Fibroblast of skin of back (primary cell): ENCODE data around the gene GATAD1.
"Not testable (repeated sequence)": the region's sequence is repeated elsewhere in the genome, so short reads cannot be mapped to it uniquely, and the experiment has no call there.

Experiments used
- DNase-seq: peaks from one replicate; pipeline ENCODE4 v3.0.0-alpha.2; 2013

The GATAD1 gene

DNA sequence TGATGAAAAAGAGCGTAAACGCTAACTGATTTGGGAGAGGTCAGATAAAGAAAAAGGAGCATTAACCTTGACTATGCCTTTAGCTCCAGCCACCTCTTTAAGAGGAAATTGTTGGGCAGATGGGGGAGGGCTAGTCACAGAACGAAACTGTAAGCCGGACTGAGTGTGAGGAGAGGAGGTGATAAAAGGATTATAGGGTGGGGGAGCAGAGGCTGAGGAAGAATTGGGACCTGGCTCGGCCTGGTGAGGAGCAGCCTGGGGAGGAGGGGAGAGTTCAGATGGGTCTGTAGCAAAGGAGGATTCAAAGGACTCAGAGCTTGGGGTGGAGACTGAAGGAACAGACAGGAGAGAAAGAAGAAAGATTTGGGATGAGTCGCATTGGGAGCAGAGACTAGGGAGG, 36.3 kb downstream of the GATAD1 start:
- not testable (repeated sequence) for DNase-seq

DNA sequence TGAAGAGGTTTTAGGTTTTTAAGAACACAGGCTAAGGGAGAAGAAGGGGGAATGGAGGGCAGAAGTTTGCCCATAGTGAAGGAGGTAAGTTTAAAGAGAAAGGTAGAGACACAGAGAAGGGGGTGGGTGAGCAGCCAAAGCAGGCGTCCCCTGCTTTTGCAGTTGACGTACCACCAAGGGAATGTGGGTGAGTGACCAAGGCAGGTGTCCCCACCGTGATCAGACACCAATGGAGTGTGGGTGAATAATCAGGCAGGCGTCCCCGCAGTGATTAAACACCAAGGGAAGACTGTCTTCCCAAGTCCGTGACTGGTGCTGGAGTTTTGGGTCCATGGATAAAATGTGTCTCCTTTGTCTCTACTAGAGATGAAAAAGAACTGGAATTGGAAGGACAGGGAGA, 36.9 kb downstream of the GATAD1 start:
- DNase-seq: not testable (repeated sequence)

DNA sequence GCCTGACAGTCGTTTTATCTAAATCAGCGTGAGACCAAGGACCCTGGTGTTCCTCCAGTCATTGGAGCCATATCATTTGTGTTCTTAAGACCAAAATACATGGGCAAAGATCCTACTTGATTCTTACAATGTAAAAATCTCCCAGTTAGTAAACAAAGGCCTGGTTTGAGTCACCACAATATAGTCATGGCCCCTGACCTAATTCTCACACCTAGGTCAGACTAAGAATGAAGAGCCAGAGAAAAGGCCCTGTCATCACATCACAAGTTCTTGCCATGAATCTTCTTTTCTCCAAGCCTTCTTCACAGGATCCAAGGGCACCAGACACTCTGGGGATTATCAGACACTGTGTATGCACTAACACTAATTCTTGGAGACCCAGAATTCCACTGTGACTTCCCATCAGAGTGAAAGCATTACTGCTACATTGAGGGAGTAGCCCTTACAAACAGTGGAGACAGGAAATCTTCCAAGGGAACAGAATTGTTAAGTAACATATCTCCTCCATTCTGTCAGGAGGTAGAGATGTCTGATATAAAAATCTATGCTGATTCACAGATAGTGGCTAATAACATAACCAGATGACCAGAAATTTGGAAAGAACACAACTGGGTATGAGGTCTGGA, 38.1 kb downstream of the GATAD1 start:
- DNase-seq: peak; percentile 2

DNA sequence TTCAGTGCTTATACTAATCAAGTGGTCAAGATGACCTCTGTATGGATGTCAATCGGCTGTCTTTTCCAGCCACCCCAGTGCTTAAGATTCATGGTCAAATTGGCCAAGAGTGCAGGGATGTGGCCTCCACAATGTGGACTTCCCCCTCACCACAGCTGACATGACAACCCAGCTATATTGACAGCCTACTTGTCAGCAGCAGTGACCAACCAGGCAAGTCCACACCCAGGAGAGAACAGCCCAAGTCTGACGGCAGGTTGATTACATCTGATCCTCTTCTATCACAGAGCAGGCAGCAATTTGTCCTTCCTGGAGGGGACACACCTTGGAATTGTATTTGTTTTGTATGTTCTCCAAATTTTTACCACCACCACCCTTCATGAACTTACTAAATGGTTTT, 38.7 kb downstream of the GATAD1 start:
- no peak for DNase-seq

DNA sequence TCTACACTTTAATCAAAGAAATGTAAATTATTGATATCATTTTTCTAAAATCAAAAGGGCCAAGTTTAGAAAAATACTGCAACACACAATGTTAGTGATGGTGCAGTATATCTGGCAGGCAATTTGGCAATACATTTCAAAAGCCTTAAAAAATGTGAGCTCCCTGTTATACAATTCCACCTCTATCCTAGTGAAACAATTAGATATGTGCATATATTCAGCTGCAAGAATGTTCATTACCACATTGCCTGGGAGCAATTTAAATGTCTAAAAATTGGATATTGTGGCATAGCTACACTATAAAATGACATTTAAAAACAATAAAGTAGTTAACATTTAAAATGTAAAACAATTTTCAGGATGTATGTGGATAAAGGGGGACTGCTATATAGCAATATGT, 40.5 kb downstream of the GATAD1 start:
- DNase-seq: no peak

DNA sequence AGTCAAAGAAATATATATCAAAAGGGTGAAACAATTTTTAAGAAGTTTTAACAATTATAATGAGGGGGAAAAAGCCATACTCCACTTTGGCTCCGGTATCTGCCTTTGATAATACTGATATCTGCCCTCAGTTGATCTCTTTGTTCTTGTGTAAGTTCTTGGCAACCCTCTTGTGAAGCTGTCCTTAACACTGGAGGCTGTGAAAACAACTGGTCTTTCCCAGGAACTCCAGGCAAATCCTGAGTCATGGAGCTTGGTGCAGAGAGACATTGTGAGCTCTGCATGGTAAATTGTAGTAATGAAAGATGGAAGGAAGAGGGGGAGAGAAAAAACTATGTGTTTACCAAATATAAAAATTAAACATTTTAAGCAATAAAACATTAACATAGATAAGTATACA, 42.4 kb downstream of the GATAD1 start:
- DNase-seq: no peak

DNA sequence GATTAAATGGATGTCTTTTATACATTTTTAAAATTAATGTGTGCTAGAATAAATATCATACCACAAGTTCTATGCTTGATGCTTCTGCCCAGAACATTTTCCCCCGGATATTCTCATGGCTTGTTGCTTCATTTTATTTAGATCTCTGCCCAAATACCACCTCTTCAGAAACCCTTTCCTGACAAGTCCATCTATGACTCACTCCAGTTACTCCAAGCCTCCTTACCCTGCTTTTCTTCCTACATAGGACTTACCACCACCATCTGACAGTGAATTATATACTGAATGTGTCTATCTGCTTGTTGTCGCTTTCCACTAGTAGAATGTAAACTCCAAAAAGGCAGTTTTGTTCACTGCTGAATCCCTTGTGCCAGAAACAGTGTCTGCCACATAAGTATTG, 49.6 kb downstream of the GATAD1 start:
- DNase-seq: peak; percentile 29

DNA sequence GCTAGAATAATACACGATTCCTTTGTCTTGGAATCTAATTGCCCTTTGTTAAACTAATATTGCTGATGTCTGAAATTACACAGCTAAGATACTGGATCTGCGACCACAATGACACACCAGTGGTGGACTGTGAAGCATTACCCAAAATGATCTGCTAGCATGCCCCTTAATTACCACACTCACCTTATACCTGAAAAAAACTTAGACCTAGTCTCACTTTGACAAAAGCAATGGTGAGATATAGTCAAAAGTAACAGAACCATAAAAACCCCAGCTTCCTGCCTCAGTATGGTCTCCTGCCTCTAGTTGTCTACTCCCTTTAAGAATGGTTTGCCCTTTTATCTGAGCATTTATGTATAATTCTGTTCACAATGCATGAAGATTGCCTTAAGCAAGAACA, 51.3 kb downstream of the GATAD1 start:
- DNase-seq: no peak

DNA sequence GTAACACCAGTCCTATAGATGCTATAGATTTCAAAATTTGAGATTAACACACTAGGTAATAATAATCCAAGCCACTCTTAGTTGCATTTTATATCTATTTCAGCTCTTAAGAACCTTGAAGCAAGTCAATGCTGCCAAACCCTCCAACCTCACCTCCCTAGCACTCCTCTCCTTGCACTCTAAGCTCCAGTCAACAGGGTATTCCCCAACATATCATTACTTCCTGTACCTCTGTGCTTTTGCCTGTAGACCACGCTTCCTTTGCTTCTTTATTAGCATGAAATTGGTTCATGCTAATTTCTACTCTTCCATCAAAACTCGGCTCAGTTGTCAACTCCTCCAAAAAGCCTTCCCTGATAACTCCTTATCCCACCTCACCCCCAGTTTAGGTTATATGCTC, 56.5 kb downstream of the GATAD1 start:
- DNase-seq: no peak

DNA sequence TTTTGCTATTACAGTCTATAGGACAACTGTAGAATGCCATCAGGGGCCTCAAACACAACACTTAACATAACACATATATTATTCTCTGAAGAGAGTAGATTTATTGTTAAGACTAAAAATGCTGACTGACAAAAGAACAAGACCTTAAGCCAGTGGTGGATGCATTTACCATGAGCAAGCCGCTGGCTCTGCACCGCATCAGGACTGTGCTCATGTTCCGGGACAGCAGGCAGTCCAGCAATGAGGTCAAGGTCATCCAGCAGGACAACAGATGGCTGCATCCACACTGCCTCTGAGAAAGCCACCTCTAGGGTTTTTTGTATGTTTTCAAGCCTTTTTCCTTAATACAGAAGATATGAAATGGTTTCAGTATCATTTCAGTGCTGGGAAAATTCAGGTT, 57.3 kb downstream of the GATAD1 start:
- no peak for DNase-seq

DNA sequence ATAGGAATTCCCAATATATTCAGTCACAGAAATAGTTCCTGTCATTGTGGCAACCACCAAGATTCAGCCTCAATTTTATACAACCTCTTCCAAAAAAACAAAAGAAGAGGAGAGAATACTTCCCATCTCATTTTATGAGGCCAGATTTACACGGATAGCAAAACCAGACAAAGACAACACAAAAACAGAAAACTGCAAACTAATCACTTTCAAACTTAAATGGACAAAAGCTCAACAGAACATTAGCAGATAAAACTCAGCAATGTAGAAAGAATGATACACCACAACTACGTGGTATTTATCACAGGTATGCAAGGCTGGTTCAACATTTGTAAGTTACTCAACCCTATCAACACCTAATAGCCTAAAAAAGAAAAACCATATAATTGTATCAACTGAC, 59.1 kb downstream of the GATAD1 start:
- DNase-seq: no peak

DNA sequence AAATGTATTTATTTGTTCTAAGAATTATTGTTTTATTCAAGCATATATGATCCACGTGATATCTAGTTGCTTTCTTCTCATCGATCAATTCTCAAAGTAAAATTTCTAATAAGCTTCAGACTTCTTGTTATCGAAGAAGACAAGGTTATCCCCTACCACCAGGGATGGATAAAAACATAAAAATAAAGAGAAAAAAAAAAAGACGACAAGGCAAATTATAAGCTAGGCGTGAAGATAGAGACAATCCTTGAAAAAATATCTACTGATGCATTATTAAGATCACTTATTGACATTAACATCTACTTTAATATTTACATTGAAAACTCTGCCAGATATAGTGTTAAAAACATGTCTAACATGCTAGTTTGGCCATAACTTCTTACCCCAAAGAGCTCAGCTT, 61.7 kb downstream of the GATAD1 start:
- DNase-seq: no peak
